Naive thymus-derived CD4-positive, alpha-beta T cell (primary cell): Measurements from ENCODE around the gene SEC24C. TPM values are rescaled to one million over a fixed set of nuclear protein-coding genes. Genes with fewer than 3 reads are reported as not detected.
A peak's percentile ranks its signal among the peaks of the same experiment; 100 is the strongest.
"Not testable (repeated sequence)": the region's sequence is repeated elsewhere in the genome, so short reads cannot be mapped to it uniquely, and the experiment has no call there.

Source experiments
- ATAC-seq: fragments of 150-1000 bp; cut with Tn5 transposase; 2 replicates; pipeline ENCODE4 v1.10.0; 2021; ENCODE audit warnings: mild to moderate bottlenecking, moderate library complexity
- CTCF ChIA-PET: fragments of 350-600 bp; sonication (Branson Sonifier 250); formaldehyde crosslinking; loops from one replicate; lab custom pipeline; 2021; ENCODE audit warnings: antibody characterized with exemption; lab: Charles Lee
- POLR2A ChIA-PET: fragments of 350-600 bp; sonication (Branson Sonifier 250); formaldehyde crosslinking; loops from one replicate; lab custom pipeline; 2021; ENCODE audit warnings: antibody characterized with exemption, inconsistent platforms; lab: Charles Lee
- DNase-seq, 9 donors: peaks; one replicate each; pipeline versions ENCODE4 v3.0.0 to v3.0.0-alpha.2; 2020 to 2022; ENCODE audit warnings: mixed read lengths in 1 of 9
- H3K27ac ChIP-seq: one replicate; pipeline ENCODE4 v1.7.0; 2013; ENCODE audit warnings: mild to moderate bottlenecking, low read depth, low read length, moderate library complexity
- H3K27me3 ChIP-seq, 2 donors: one replicate each; pipeline ENCODE4 v1.7.0; 2013; ENCODE audit warnings: low read length in 2 of 2, mild to moderate bottlenecking in 2 of 2, moderate library complexity in 2 of 2; ENCODE audit not compliant: control insufficient read depth in 2 of 2, insufficient read depth in 2 of 2
- H3K36me3 ChIP-seq, 3 experiments: 1 replicate in 2 of 3; 2 replicates in 1 of 3; pipeline ENCODE4 v1.7.0; 2013; ENCODE audit warnings: low read length in 3 of 3, mild to moderate bottlenecking in 3 of 3, moderate library complexity in 1 of 3; ENCODE audit not compliant: insufficient read depth in 3 of 3, control insufficient read depth in 2 of 3
- H3K4me1 ChIP-seq, 2 donors: one replicate each; pipeline ENCODE4 v1.7.0; 2013; ENCODE audit warnings: low read length in 2 of 2, mild to moderate bottlenecking in 2 of 2, moderate library complexity in 1 of 2; ENCODE audit not compliant: control insufficient read depth in 2 of 2, insufficient read depth in 2 of 2
- H3K4me3 ChIP-seq: 2 replicates; pipeline ENCODE4 v1.7.0; 2013; ENCODE audit warnings: mild to moderate bottlenecking, low read length
- H3K9me3 ChIP-seq, 3 experiments: 1 replicate in 2 of 3; 2 replicates in 1 of 3; pipeline ENCODE4 v1.7.0; 2013; ENCODE audit warnings: low read length in 3 of 3; ENCODE audit not compliant: control insufficient read depth in 2 of 3
- H3K27ac Mint-ChIP-seq, 9 donors: one replicate each; pipeline ENCODE4 v1.8.0; 2020 to 2022; ENCODE audit warnings: mixed read lengths in 9 of 9, mild to moderate bottlenecking in 8 of 9, moderate library complexity in 5 of 9, inconsistent platforms in 2 of 9
- H3K27me3 Mint-ChIP-seq, 5 donors: one replicate each; pipeline ENCODE4 v1.8.0; 2021 to 2022; ENCODE audit warnings: mixed read lengths in 5 of 5, mild to moderate bottlenecking in 1 of 5
- H3K36me3 Mint-ChIP-seq, 5 donors: one replicate each; pipeline ENCODE4 v1.8.0; 2020 to 2022; ENCODE audit warnings: mixed read lengths in 5 of 5, mild to moderate bottlenecking in 3 of 5, inconsistent platforms in 1 of 5
- H3K4me1 Mint-ChIP-seq, 7 donors: one replicate each; pipeline ENCODE4 v1.8.0; 2020 to 2022; ENCODE audit warnings: mixed read lengths in 7 of 7, mild to moderate bottlenecking in 3 of 7, inconsistent platforms in 1 of 7
- H3K4me3 Mint-ChIP-seq, 10 donors: one replicate each; pipeline ENCODE4 v1.8.0; 2020 to 2022; ENCODE audit warnings: mild to moderate bottlenecking in 10 of 10, mixed read lengths in 10 of 10, moderate library complexity in 6 of 10, inconsistent platforms in 2 of 10
- H3K9me3 Mint-ChIP-seq, 11 donors: one replicate each; pipeline ENCODE4 v1.8.0; 2020 to 2022; ENCODE audit warnings: mixed read lengths in 11 of 11, mild to moderate bottlenecking in 4 of 11, inconsistent platforms in 1 of 11, moderate library complexity in 1 of 11
- intact Hi-C, 2 donors: fragments of 100-400 bp; cut with micrococcal nuclease; formaldehyde crosslinking; loops; one replicate each; pipeline ENCODE4 v1.15.1; 2023
- polyA plus RNA-seq, 2 donors: library from polyadenylated mRNA; unstranded; fragments of 300-500 nt; fragmentation: Illumina TruSeq; gene quantifications; one replicate each; pipeline ENCODE4 v1.2.3, GENCODE V29; 2021
- total RNA-seq, 6 experiments: library from RNA in 5 of 6; stranded (reverse) in 5 of 6; gene quantifications; 1 replicate in 5 of 6; 2 replicates in 1 of 6; pipeline ENCODE4 v1.2.3 and lab custom pipeline; 2021 to 2026

SEC24C gene
- total and polyA plus RNA-seq, 7 experiments from 2014 or later = 23.3 to 122 (median 82.2) TPM

- H3K4me1 ChIP-seq = peaks cover 5 to 10% of the 10 kb centered on the region in 2 donors
- H3K9me3 ChIP-seq = no peaks in the 10 kb centered on the region
- H3K27me3 Mint-ChIP-seq = no peaks in the 10 kb centered on the region
- intact Hi-C loops = no loop called here
- ChIA-PET CTCF (no interaction called here), POLR2A (interaction anchor here (1.1 to 1.3 kb wide), 2 partner anchors 9 to 37 kb away, joined by 3 to 4 read pairs; partner anchors contain the start of gene SEC24C)
- peaks cover 0 to 5% (median 3%) of the 10 kb centered on the region in 5 donors for H3K36me3 Mint-ChIP-seq
- peaks cover 0 to 30% (median 5%) of the 10 kb centered on the region in 3 experiments for H3K36me3 ChIP-seq
- no peak for DNase-seq
- no peaks in the 10 kb centered on the region for H3K27me3 ChIP-seq
- H3K4me3 Mint-ChIP-seq = no peak overlapping the region
- H3K27ac Mint-ChIP-seq = peak overlapping the region in 1 of 9 donors; percentile 58
- no peak overlapping the region for H3K27ac ChIP-seq
- no peak for ATAC-seq
- no peaks in the 10 kb centered on the region for H3K9me3 Mint-ChIP-seq
- peaks cover 0 to 25% (median 17%) of the 10 kb centered on the region in 7 donors for H3K4me1 Mint-ChIP-seq
- H3K4me3 ChIP-seq = no peak overlapping the region
Measured at GRCh38 chr10:73734796-73735305, 9.3 kb upstream of the SEC24C start.

- ATAC-seq, H3K27ac Mint-ChIP-seq, H3K4me3 Mint-ChIP-seq: not testable (repeated sequence)
Measured at GRCh38 chr10:73740501-73741254, 3.5 kb upstream of the SEC24C start.

GRCh38 chr10:73742454-73742734, 1.8 kb upstream of the SEC24C start:
- no peaks in the 10 kb centered on the region for H3K9me3 ChIP-seq
- intact Hi-C loops = loop anchor here (5.0 to 10.0 kb wide), 6 partner anchors 115 to 1472 kb away; partner anchors contain the start of genes ANXA7 (in 2 of the 2), CFAP70 (in 1 of the 2), DNAJC9 (in 1 of the 2) and VCL (in 1 of the 2)
- H3K9me3 Mint-ChIP-seq = no peaks in the 10 kb centered on the region
- peaks cover 0 to 12% (median 0%) of the 10 kb centered on the region in 3 experiments for H3K36me3 ChIP-seq
- H3K27ac Mint-ChIP-seq = peak overlapping the region in 6 of 9 donors; percentile 66 to 100 (median 98)
- H3K4me1 ChIP-seq = peaks cover 22 to 25% of the 10 kb centered on the region in 2 donors
- H3K36me3 Mint-ChIP-seq = peaks cover 0 to 12% (median 5%) of the 10 kb centered on the region in 5 donors
- no peaks in the 10 kb centered on the region for H3K27me3 Mint-ChIP-seq
- H3K4me3 ChIP-seq = no peak overlapping the region
- no peaks in the 10 kb centered on the region for H3K27me3 ChIP-seq
- ATAC-seq (no peak), DNase-seq (no peak)
- ChIA-PET CTCF (interaction anchor here (2.2 kb wide), 1 partner anchor 12 kb away, joined by 9 read pairs; no protein-coding TSS in a partner anchor), POLR2A (interaction anchor here (0.6 to 3.7 kb wide), 6 partner anchors 9 to 247 kb away, joined by 3 to 79 read pairs (median 18); partner anchors contain the start of genes CHCHD1 and PPP3CB)
- peak overlapping the region in 4 of 10 donors; percentile 59 to 100 (median 100) for H3K4me3 Mint-ChIP-seq
- H3K27ac ChIP-seq = no peak overlapping the region
- peaks cover 14 to 43% (median 35%) of the 10 kb centered on the region in 7 donors for H3K4me1 Mint-ChIP-seq

More at GRCh38 chr10:73740501-73741254, 3.5 kb upstream of the SEC24C start:
- H3K4me1 ChIP-seq = peaks cover 14 to 15% of the 10 kb centered on the region in 2 donors
- H3K27ac ChIP-seq, DNase-seq, H3K36me3 ChIP-seq, CTCF ChIA-PET, H3K27me3 Mint-ChIP-seq, H3K36me3 Mint-ChIP-seq, H3K9me3 ChIP-seq, POLR2A ChIA-PET, H3K27me3 ChIP-seq, H3K9me3 Mint-ChIP-seq, H3K4me3 ChIP-seq: not testable (repeated sequence)
- peaks cover 5 to 30% (median 24%) of the 10 kb centered on the region in 7 donors for H3K4me1 Mint-ChIP-seq
- intact Hi-C loops = loop anchor here (5.0 to 10.0 kb wide), 6 partner anchors 113 to 1474 kb away; partner anchors contain the start of genes ANXA7 (in 2 of the 2), CFAP70 (in 1 of the 2), DNAJC9 (in 1 of the 2) and VCL (in 1 of the 2)

GRCh38 chr10:73743327-73743904, 756 bp upstream of the SEC24C start:
- H3K9me3 Mint-ChIP-seq = no peaks in the 10 kb centered on the region
- ChIA-PET POLR2A (interaction anchor here (0.6 to 3.7 kb wide), 18 partner anchors 8 to 248 kb away, joined by 3 to 79 read pairs (median 6); partner anchors contain the start of genes CHCHD1 and PPP3CB), CTCF (interaction anchor here (0.6 to 2.2 kb wide), 5 partner anchors 13 to 104 kb away, joined by 3 to 9 read pairs (median 5); a partner anchor contains a TSS)
- Histone ChIP-seq H3K4me1 (peaks cover 22 to 25% of the 10 kb centered on the region in 2 donors), H3K27ac (peak overlapping the region; percentile 91), H3K27me3 (no peaks in the 10 kb centered on the region), H3K9me3 (no peaks in the 10 kb centered on the region), H3K36me3 (peaks cover 0 to 10% (median 0%) of the 10 kb centered on the region in 3 experiments), H3K4me3 (peak overlapping the region; percentile 93)
- intact Hi-C loops = loop anchor here (5.0 to 10.0 kb wide), 6 partner anchors 116 to 1471 kb away; partner anchors contain the start of genes ANXA7 (in 2 of the 2), CFAP70 (in 1 of the 2), DNAJC9 (in 1 of the 2) and VCL (in 1 of the 2)
- no peaks in the 10 kb centered on the region for H3K27me3 Mint-ChIP-seq
- no peak for DNase-seq
- no peak for ATAC-seq
- peak overlapping the region; percentile 98 to 100 (median 100) for H3K27ac Mint-ChIP-seq
- H3K36me3 Mint-ChIP-seq = peaks cover 0 to 12% (median 5%) of the 10 kb centered on the region in 5 donors
- peaks cover 14 to 43% (median 35%) of the 10 kb centered on the region in 7 donors for H3K4me1 Mint-ChIP-seq
- peak overlapping the region; percentile 92 to 100 (median 100) for H3K4me3 Mint-ChIP-seq

GRCh38 chr10:73744664-73744975, 448 bp downstream of the SEC24C start:
- no peaks in the 10 kb centered on the region for H3K27me3 Mint-ChIP-seq
- Histone ChIP-seq H3K27me3 (no peaks in the 10 kb centered on the region), H3K4me1 (peaks cover 22 to 31% of the 10 kb centered on the region in 2 donors), H3K27ac (peak overlapping the region; percentile 91), H3K36me3 (peaks cover 0 to 20% (median 0%) of the 10 kb centered on the region in 3 experiments), H3K9me3 (no peaks in the 10 kb centered on the region), H3K4me3 (peak overlapping the region; percentile 93)
- peak overlapping the region; percentile 98 to 100 (median 100) for H3K27ac Mint-ChIP-seq
- DNase-seq (peak in 2 of 9 donors; percentile 59 to 65), ATAC-seq (peak; percentile 42)
- intact Hi-C loops = loop anchor here (1.0 to 10.0 kb wide), 15 partner anchors 14 to 1470 kb away; partner anchors contain the start of genes ANXA7 (in 2 of the 2), DNAJC9 (in 2 of the 2), NDST2 (in 2 of the 2) and ZSWIM8 (in 2 of the 2)
- CTCF ChIA-PET = interaction anchor here (0.7 kb wide), 1 partner anchor 24 kb away, joined by 3 read pairs; no protein-coding TSS in a partner anchor
- POLR2A ChIA-PET = interaction anchor here (0.6 to 3.7 kb wide), 8 partner anchors 10 to 314 kb away, joined by 3 to 79 read pairs (median 12); partner anchors contain the start of gene CHCHD1
- H3K4me3 Mint-ChIP-seq = peak overlapping the region; percentile 92 to 100 (median 100)
- peaks cover 3 to 17% (median 8%) of the 10 kb centered on the region in 5 donors for H3K36me3 Mint-ChIP-seq
- H3K4me1 Mint-ChIP-seq = peaks cover 23 to 52% (median 44%) of the 10 kb centered on the region in 7 donors
- no peaks in the 10 kb centered on the region for H3K9me3 Mint-ChIP-seq
